HG03103 (cell line): ENCODE data around the gene UAP1L1.

Experiments
- ATAC-seq: cut with Tn5 transposase; IDR thresholded peaks from one replicate; pipeline ENCODE4 v1.9.1; 2021; ENCODE audit warnings: low read depth; ENCODE audit not compliant: unreplicated experiment

The UAP1L1 gene

GRCh38 chr9:137071282-137071681, 6.0 kb upstream of the UAP1L1 start:
- no peak for ATAC-seq

- ATAC-seq, result no peak
These were observed 3.3 kb upstream of the UAP1L1 start for GRCh38 chr9:137073992-137074399.

- no peak for ATAC-seq
These were observed 2.6 kb upstream of the UAP1L1 start for GRCh38 chr9:137074657-137075274.

GRCh38 chr9:137075275-137075775, 2.0 kb upstream of the UAP1L1 start:
- ATAC-seq, result no peak

GRCh38 chr9:137076636-137077009, 694 bp upstream of the UAP1L1 start:
- ATAC-seq, result no peak

GRCh38 chr9:137077758-137078693, 709 bp downstream of the UAP1L1 start:
- no peak for ATAC-seq

GRCh38 chr9:137078701-137079400, 1.5 kb downstream of the UAP1L1 start:
- ATAC-seq, result no peak

GRCh38 chr9:137079401-137079787, 2.1 kb downstream of the UAP1L1 start:
- no peak for ATAC-seq

GRCh38 chr9:137080260-137081122, 3.2 kb downstream of the UAP1L1 start:
- no peak for ATAC-seq

GRCh38 chr9:137082222-137082924, 5.1 kb downstream of the UAP1L1 start:
- ATAC-seq, result no peak

- no peak for ATAC-seq
These were observed 5.6 kb downstream of the UAP1L1 start for GRCh38 chr9:137082925-137083290.

GRCh38 chr9:137083394-137084004, 6.2 kb downstream of the UAP1L1 start:
- ATAC-seq, result no peak

GRCh38 chr9:137084526-137084925, 7.2 kb downstream of the UAP1L1 start:
- ATAC-seq, result no peak

- peak; percentile 3 for ATAC-seq
These were observed 8.7 kb downstream of the UAP1L1 start for GRCh38 chr9:137085920-137086530.

- ATAC-seq, result peak; percentile 81
These were observed 9.5 kb downstream of the UAP1L1 start, which contains the start of gene MAN1B1 for GRCh38 chr9:137086531-137087408. MAN1B1 (plus strand) TSS chr9:137086985; CDS start chr9:137087000, 15 bp downstream.

- no peak for ATAC-seq
These were observed 10.2 kb downstream of the UAP1L1 start for GRCh38 chr9:137087409-137087925.

GRCh38 chr9:137088121-137088520, 10.8 kb downstream of the UAP1L1 start:
- no peak for ATAC-seq
